Right cardiac atrium (tissue), 5 donors: ENCODE data around the gene LRMDA. TPM values are rescaled to one million over a fixed set of nuclear protein-coding genes. Genes with fewer than 3 reads are reported as not detected.

Experiments
- ATAC-seq, 2 donors: fragments of 200-7000 bp; cut with Tn5 transposase; one replicate each; pipeline versions ENCODE4 v1.8.0 to v1.9.1; 2020; ENCODE audit warnings: moderate library complexity in 2 of 2, mild to moderate bottlenecking in 1 of 2
- DNase-seq, 3 donors: peaks; one replicate each; pipeline ENCODE4 v3.0.0-alpha.2; 2020
- H3K27ac ChIP-seq: one replicate; pipeline ENCODE4 v1.5.1; 2013; ENCODE audit warnings: mild to moderate bottlenecking, low read length, control low read depth, moderate library complexity
- H3K27me3 ChIP-seq: one replicate; pipeline ENCODE4 v1.6.1; 2013; ENCODE audit not compliant: control insufficient read depth, insufficient read depth
- H3K4me1 ChIP-seq: one replicate; pipeline ENCODE4 v1.6.1; 2013; ENCODE audit warnings: low read length; ENCODE audit not compliant: control insufficient read depth, insufficient read depth
- H3K4me3 ChIP-seq: one replicate; pipeline ENCODE4 v1.5.1; 2013; ENCODE audit warnings: low read length, control low read depth
- H3K9me3 ChIP-seq: one replicate; pipeline ENCODE4 v1.6.1; 2013; ENCODE audit warnings: low read length; ENCODE audit not compliant: control insufficient read depth
- WGBS: extraction: QIAGEN DNeasy Blood & Tissue Kit; methylation state at CpG from one replicate; pipeline ENCODE4 v1.1.7; 2013; 5-methylcytosine and 5-hydroxymethylcytosine counted together
- intact Hi-C, 4 donors: fragments of 100-400 bp; cut with DNase I; formaldehyde crosslinking; loops; one replicate each; pipeline versions ENCODE4 v1.11.0 to v1.14.0; 2022 to 2023
- polyA plus RNA-seq: library from polyadenylated mRNA; stranded (reverse); fragments of 200-250 nt; gene quantifications from one replicate; pipeline ENCODE4 v1.2.3, GENCODE V29; 2013
- total RNA-seq, 4 donors: library from RNA; stranded (reverse); fragmentation: NEBNext Ultra II Directional; extraction: Animal tissue kit (Norgen Biotek cat#: 25700); gene quantifications; one replicate each; pipeline ENCODE4 v1.2.1, GENCODE V29; 2021
- donor health status: healthy with polysubstance abuse.
- donor health status: DM: no; HTN: yes; CAD: no.
- donor health status: DM: no; HTN: no; CAD: no.
- donor health status: DM: no; HTN: yes; CAD: no; lungs with severe emphysema.
- donor health status: DM: yes; HTN: yes; CAD: no.

LRMDA gene
- total and polyA plus RNA-seq, 5 donors = 42.7 to 97.9 (median 48.8) TPM

DNA sequence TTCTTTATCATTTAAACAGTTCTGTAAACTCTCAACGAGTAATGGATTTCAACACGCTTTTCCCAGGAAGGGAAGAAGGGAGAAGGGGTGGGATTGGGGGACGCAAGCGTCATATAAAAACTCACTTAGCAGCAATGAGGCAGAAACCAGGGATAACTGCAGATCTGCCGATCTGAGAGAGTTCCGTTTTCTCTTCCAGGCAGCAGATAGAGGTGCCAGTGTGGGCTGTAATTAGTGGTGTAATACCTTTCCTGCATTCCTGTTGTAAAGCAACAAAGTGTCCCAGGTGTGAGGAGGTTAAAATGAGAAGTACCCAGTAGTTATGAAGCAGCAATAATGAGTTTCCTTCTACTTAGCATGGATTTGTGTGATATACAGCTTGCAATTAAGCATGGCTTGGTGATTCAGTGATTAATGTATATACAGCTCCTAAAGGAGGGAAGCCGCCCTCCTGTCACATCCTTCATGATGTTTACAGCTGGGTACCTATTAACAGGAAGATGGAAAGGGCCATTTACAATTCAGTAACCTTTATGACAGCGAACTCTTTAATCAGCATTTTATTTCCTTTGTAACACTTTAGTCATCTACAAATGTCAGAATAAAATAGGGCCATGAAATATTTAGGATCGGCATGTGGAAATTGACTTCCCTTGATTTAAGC is 271.9 kb downstream of the LRMDA start:
- peaks cover 2% of the 10 kb centered on the region for H3K4me1 ChIP-seq
- no peak for DNase-seq
- no peaks in the 10 kb centered on the region for H3K27me3 ChIP-seq
- intact Hi-C loops = no loop called here
- no peak overlapping the region for H3K4me3 ChIP-seq
- H3K9me3 ChIP-seq = no peaks in the 10 kb centered on the region
- WGBS = 87% methylated on average over 9 of the region's 9 CpGs
- H3K27ac ChIP-seq = no peak overlapping the region
- ATAC-seq = no peak

DNA sequence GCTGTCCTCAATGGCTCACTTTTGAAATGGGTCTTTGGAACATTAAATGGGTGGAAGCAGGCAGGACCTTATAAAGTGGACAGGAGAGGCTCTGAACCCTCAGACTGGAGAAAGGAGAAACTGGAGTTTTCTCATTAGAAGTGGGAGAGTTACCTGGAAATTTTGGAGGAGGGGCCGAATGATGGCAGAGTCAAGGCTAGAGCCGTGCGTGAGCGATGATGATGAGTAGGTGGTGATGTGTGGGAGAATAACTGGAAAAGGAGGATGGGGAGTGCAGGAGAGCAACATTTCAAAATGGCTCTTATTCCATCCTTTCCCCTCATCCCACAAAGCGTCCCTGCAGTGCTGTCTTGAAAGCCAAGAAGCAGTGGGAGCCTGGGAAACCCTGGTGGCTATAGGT is 274.0 kb downstream of the LRMDA start:
- H3K9me3 ChIP-seq = no peaks in the 10 kb centered on the region
- H3K4me3 ChIP-seq = no peak overlapping the region
- H3K27me3 ChIP-seq = no peaks in the 10 kb centered on the region
- 95% methylated on average over 5 of the region's 5 CpGs for WGBS
- DNase-seq (no peak), ATAC-seq (no peak)
- no peak overlapping the region for H3K27ac ChIP-seq
- intact Hi-C loops = no loop called here
- H3K4me1 ChIP-seq = peaks cover 2% of the 10 kb centered on the region

DNA sequence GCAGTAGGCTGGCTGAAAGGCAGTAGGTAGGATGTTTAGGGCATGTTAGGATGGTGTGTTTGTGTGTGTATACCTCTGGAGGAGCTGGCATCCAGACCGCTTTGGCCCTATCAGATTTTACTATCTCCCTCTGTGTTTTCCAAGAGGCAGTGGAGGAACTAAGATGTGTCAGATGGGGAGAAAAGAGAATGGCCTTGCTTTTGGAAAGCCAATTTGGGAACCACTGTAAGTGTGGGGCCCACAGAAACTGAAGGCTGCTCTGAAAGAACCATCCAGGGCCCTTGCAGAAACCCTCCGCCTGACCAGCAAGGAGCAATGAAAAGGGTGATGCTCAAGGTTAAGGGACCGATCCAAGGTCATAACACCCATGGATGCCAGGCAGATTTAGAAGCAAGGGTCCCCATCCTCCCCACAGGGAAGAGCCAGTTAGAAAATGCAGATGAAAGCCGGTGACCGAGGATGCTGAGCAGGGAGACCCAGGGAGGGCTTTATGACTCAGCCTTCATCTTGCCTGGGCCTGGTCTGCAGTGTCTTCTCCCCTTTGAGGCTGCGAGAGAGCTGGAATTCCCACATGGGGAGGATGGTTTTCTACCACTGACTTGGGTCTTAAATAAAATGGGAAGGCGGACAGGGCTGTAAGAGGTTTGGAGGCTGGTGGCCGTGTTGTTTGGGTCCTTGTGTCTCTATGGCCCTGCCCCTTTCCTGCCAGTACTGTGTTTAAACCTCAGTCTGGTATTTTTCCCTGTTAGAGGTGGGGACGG is 275.8 kb downstream of the LRMDA start:
- no peak overlapping the region for H3K4me3 ChIP-seq
- WGBS = 93% methylated on average over 9 of the region's 9 CpGs

DNA sequence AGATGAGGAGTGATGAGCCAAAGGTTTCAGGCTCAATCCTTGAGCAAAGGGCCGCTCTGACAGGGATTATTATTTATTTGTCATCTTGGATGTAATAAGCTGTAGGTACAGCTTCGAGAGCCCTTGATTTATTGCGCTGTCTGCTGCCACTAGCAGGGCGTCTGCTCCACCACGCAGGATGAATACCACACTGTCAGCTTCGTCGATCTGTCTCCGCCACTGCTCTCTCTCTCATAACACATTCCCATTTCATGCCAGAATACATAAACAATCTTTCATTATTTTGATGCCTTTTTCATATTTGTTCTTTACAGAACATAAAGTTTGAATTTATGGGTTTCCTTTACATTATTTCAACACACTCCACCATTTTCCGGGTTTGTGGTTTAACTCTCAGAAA is 276.6 kb downstream of the LRMDA start:
- no peak overlapping the region for H3K4me3 ChIP-seq
- DNase-seq = no peak
- intact Hi-C loops = no loop called here
- H3K4me1 ChIP-seq = peaks cover 4% of the 10 kb centered on the region
- no peak for ATAC-seq
- no peaks in the 10 kb centered on the region for H3K27me3 ChIP-seq
- no peaks in the 10 kb centered on the region for H3K9me3 ChIP-seq
- 83% methylated on average over 9 of the region's 9 CpGs for WGBS
- H3K27ac ChIP-seq = no peak overlapping the region

More for the DNA sequence above, 275.8 kb downstream of the LRMDA start:
- no peak for ATAC-seq
- Histone ChIP-seq H3K4me1 (peaks cover 2% of the 10 kb centered on the region), H3K27me3 (no peaks in the 10 kb centered on the region), H3K9me3 (no peaks in the 10 kb centered on the region), H3K27ac (no peak overlapping the region)
- no peak for DNase-seq
- intact Hi-C loops = no loop called here

- ATAC-seq = no peak
- no peak for DNase-seq
- Histone ChIP-seq H3K9me3 (no peaks in the 10 kb centered on the region), H3K27ac (no peak overlapping the region), H3K4me3 (no peak overlapping the region), H3K4me1 (peaks cover 4% of the 10 kb centered on the region), H3K27me3 (no peaks in the 10 kb centered on the region)
- 92% methylated on average over 4 of the region's 4 CpGs for WGBS
- intact Hi-C loops = no loop called here
Measured at GRCh38 chr10:75709245-75709644, 277.8 kb downstream of the LRMDA start.

DNA sequence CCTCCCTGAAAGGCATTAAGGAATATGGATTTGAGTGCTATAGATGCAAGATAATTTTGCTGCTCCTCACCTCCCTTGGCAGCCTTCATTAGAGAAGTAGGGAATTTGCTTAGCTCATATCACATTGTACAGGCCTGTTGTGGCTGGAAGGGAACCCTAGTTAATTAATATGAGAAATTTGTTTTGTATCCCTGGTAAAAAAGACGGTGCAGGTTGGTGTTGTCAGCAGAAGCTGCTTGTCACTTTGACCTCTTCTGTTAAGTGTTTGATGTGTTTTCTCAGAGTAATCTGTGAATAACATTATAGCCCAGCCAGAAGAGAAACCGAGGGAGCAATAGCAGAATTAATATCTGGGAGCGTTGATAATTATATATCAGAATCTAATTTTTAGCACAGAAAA is 278.4 kb downstream of the LRMDA start:
- no peaks in the 10 kb centered on the region for H3K9me3 ChIP-seq
- intact Hi-C loops = no loop called here
- no peak overlapping the region for H3K27ac ChIP-seq
- 96% methylated on average over 3 of the region's 3 CpGs for WGBS
- no peaks in the 10 kb centered on the region for H3K27me3 ChIP-seq
- no peak for DNase-seq
- no peak for ATAC-seq
- H3K4me3 ChIP-seq = no peak overlapping the region
- H3K4me1 ChIP-seq = peaks cover 4% of the 10 kb centered on the region

DNA sequence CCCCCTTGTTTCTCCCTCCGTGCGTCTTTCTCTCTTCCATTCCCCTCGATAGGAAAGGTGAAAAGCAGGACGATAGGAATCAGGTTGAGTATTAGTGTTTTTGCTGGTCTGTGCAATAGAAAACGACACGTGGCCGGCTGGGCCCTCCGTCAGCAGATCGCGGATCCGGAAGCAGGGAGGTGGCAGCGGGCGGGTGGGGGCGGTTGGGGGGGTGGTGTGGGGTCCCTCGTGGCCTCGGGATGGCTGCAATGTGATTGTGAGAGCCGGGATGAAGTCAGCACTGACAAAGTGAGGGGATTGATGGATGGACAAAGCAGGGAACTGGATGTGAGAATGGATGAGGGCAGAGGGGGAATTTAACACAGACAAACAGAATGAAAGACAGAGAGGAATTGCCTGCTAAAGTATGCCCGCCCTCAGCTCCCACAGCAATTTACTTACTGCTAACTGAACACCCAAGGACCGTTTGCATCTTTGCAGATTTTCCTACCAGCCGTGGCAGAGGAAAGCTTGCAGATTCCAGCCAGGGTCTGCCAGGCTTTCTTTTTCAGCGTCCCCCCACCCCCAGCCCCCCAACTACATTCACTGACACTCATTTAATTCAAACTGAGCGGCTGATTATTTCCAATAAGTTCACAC is 280.9 kb downstream of the LRMDA start:
- Histone ChIP-seq H3K27ac (no peak overlapping the region), H3K4me3 (peak overlapping the region; percentile 27), H3K9me3 (no peaks in the 10 kb centered on the region), H3K27me3 (no peaks in the 10 kb centered on the region), H3K4me1 (peaks cover 4% of the 10 kb centered on the region)
- intact Hi-C loops = no loop called here
- peak in 2 of 3 donors; percentile 38 to 69 for DNase-seq
- peak in 1 of 2 donors; percentile 42 for ATAC-seq
- WGBS = 24% methylated on average over 22 of the region's 22 CpGs

- peaks cover 2% of the 10 kb centered on the region for H3K4me1 ChIP-seq
- ATAC-seq (no peak), DNase-seq (no peak)
- 95% methylated on average over 3 of the region's 3 CpGs for WGBS
- no peak overlapping the region for H3K27ac ChIP-seq
- H3K27me3 ChIP-seq = no peaks in the 10 kb centered on the region
- H3K4me3 ChIP-seq = no peak overlapping the region
- no peaks in the 10 kb centered on the region for H3K9me3 ChIP-seq
- intact Hi-C loops = no loop called here
Measured at GRCh38 chr10:75716506-75716905, 285.1 kb downstream of the LRMDA start.

GRCh38 chr10:75717126-75717916 is 285.9 kb downstream of the LRMDA start:
- DNase-seq = no peak
- Histone ChIP-seq H3K27ac (no peak overlapping the region), H3K4me1 (peaks cover 2% of the 10 kb centered on the region), H3K4me3 (no peak overlapping the region), H3K27me3 (no peaks in the 10 kb centered on the region), H3K9me3 (no peaks in the 10 kb centered on the region)
- 88% methylated on average over 10 of the region's 10 CpGs for WGBS
- peak in 1 of 2 donors; percentile 56 for ATAC-seq
- intact Hi-C loops = no loop called here

- Histone ChIP-seq H3K4me1 (no peaks in the 10 kb centered on the region), H3K4me3 (no peak overlapping the region), H3K27me3 (no peaks in the 10 kb centered on the region), H3K9me3 (no peaks in the 10 kb centered on the region), H3K27ac (no peak overlapping the region)
- DNase-seq = no peak
- ATAC-seq = no peak
- intact Hi-C loops = no loop called here
Measured at GRCh38 chr10:75718991-75719390, 287.6 kb downstream of the LRMDA start.

DNA sequence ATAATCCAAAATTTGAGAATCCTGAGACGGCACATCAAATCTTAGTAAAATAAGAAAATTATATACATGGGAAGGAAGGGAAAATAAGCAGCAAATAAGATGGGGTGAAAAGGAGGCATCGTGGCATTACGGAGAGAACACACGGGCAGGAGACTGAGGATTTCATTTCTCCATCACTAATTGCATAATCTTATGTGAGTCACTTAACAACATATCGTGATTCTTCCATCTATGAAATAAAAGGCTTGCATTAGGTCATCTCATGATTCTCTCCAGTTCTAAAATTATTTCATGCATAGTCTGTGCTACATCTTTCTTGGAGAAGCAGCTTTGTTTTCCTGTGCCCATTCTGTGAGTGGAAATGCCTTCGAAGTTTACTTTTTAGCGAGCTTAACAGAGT is 288.7 kb downstream of the LRMDA start:
- ATAC-seq = no peak
- 92% methylated on average over 7 of the region's 7 CpGs for WGBS
- DNase-seq = no peak
- Histone ChIP-seq H3K27ac (no peak overlapping the region), H3K9me3 (no peaks in the 10 kb centered on the region), H3K4me3 (no peak overlapping the region), H3K27me3 (no peaks in the 10 kb centered on the region), H3K4me1 (no peaks in the 10 kb centered on the region)
- intact Hi-C loops = no loop called here
